HEK293 (cell line): ENCODE data around the gene PCDH1.

Source experiments
- BCL11A ChIP-seq: fragments of 450-650 bp; formaldehyde crosslinking; IDR thresholded peaks from 2 replicates; pipeline ENCODE4 v1.5.1; 2016; ENCODE audit warnings: low read depth, missing biosample characterization, missing genetic modification characterization
- KLF7 ChIP-seq: fragments of 450-650 bp; formaldehyde crosslinking; IDR thresholded peaks from 2 replicates; pipeline ENCODE4 v1.5.1; 2016; ENCODE audit warnings: missing biosample characterization, missing genetic modification characterization, borderline replicate concordance
- KLF9 ChIP-seq: fragments of 450-650 bp; formaldehyde crosslinking; IDR thresholded peaks from 2 replicates; pipeline ENCODE4 v1.5.1; 2016; ENCODE audit warnings: missing biosample characterization, missing genetic modification characterization, low read depth
- MZF1 ChIP-seq: fragments of 450-650 bp; formaldehyde crosslinking; IDR thresholded peaks from 2 replicates; pipeline ENCODE4 v1.5.1; 2017; ENCODE audit warnings: missing biosample characterization, missing genetic modification characterization, borderline replicate concordance
- OVOL3 ChIP-seq: fragments of 450-650 bp; formaldehyde crosslinking; IDR thresholded peaks from 2 replicates; pipeline ENCODE4 v1.5.1; 2016; ENCODE audit warnings: missing biosample characterization, missing genetic modification characterization
- PRDM2 ChIP-seq: fragments of 450-650 bp; formaldehyde crosslinking; IDR thresholded peaks from 2 replicates; pipeline ENCODE4 v1.5.1; 2016; ENCODE audit warnings: missing biosample characterization, missing genetic modification characterization, borderline replicate concordance
- PRDM6 ChIP-seq: fragments of 450-650 bp; formaldehyde crosslinking; IDR thresholded peaks from 2 replicates; pipeline ENCODE4 v1.5.1; 2017; ENCODE audit warnings: missing biosample characterization, missing genetic modification characterization
- SP3 ChIP-seq: fragments of 450-650 bp; formaldehyde crosslinking; IDR thresholded peaks from 2 replicates; pipeline ENCODE4 v1.5.1; 2016; ENCODE audit warnings: missing biosample characterization, missing genetic modification characterization
- TCF7L2 ChIP-seq: IDR thresholded peaks from 2 replicates; pipeline ENCODE4 v1.6.1; 2011; ENCODE audit warnings: low read depth, mild to moderate bottlenecking, inconsistent platforms, low read length, moderate library complexity, borderline replicate concordance
- ZBTB21 ChIP-seq: fragments of 450-650 bp; formaldehyde crosslinking; IDR thresholded peaks from 2 replicates; pipeline ENCODE4 v1.5.1; 2017; ENCODE audit warnings: missing biosample characterization, missing genetic modification characterization
- ZFP69B ChIP-seq: fragments of 450-650 bp; formaldehyde crosslinking; IDR thresholded peaks from 2 replicates; pipeline ENCODE4 v1.5.1; 2016; ENCODE audit warnings: missing biosample characterization, missing genetic modification characterization
- ZNF112 ChIP-seq: fragments of 450-650 bp; formaldehyde crosslinking; IDR thresholded peaks from 2 replicates; pipeline ENCODE4 v1.5.0; 2017; ENCODE audit warnings: missing biosample characterization, missing genetic modification characterization
- ZNF184 ChIP-seq: fragments of 450-650 bp; IDR thresholded peaks from 2 replicates; pipeline ENCODE4 v1.5.1; 2018; ENCODE audit warnings: missing biosample characterization, mild to moderate bottlenecking, missing genetic modification characterization
- ZNF19 ChIP-seq: fragments of 450-650 bp; formaldehyde crosslinking; IDR thresholded peaks from 2 replicates; pipeline ENCODE4; 2016; ENCODE audit warnings: missing biosample characterization, missing genetic modification characterization, low read depth
- ZNF350 ChIP-seq: fragments of 450-650 bp; formaldehyde crosslinking; IDR thresholded peaks from 2 replicates; pipeline ENCODE4 v1.5.0; 2017; ENCODE audit warnings: missing biosample characterization, mild to moderate bottlenecking, missing genetic modification characterization
- ZNF354C ChIP-seq: fragments of 450-650 bp; formaldehyde crosslinking; IDR thresholded peaks from 2 replicates; pipeline ENCODE4 v1.5.1; 2016; ENCODE audit warnings: missing biosample characterization, missing genetic modification characterization, low read depth, borderline replicate concordance
- ZNF398 ChIP-seq: fragments of 450-650 bp; formaldehyde crosslinking; IDR thresholded peaks from 2 replicates; pipeline ENCODE4 v1.5.1; 2017; ENCODE audit warnings: missing biosample characterization, missing genetic modification characterization
- ZNF514 ChIP-seq: fragments of 450-650 bp; formaldehyde crosslinking; IDR thresholded peaks from 2 replicates; pipeline ENCODE4 v1.5.1; 2016; ENCODE audit warnings: missing biosample characterization, missing genetic modification characterization
- ZNF518A ChIP-seq: fragments of 450-650 bp; formaldehyde crosslinking; conservative IDR thresholded peaks from 2 replicates; pipeline ENCODE4 v1.5.1; 2016; ENCODE audit warnings: low read depth, missing biosample characterization, missing genetic modification characterization
- ZNF548 ChIP-seq: fragments of 450-650 bp; formaldehyde crosslinking; IDR thresholded peaks from 2 replicates; pipeline ENCODE4 v1.5.1; 2016; ENCODE audit warnings: missing biosample characterization, missing genetic modification characterization
- ZNF580 ChIP-seq: fragments of 450-650 bp; formaldehyde crosslinking; IDR thresholded peaks from 2 replicates; pipeline ENCODE4 v1.5.1; 2016; ENCODE audit warnings: missing biosample characterization, missing genetic modification characterization
- ZSCAN4 ChIP-seq: fragments of 450-650 bp; formaldehyde crosslinking; IDR thresholded peaks from 2 replicates; pipeline ENCODE4 v1.5.1; 2017; ENCODE audit warnings: missing biosample characterization, missing genetic modification characterization

Gene PCDH1

GRCh38 chr5:141875795-141876627 lies 2.2 kb downstream of the PCDH1 start (continued):
- TF ChIP-seq ZNF518A (no peak), ZNF112 (tag by site-specific recombination) (no peak), ZNF184 (tag by site-specific recombination) (no peak), ZNF514 (no peak), ZNF19 (no peak), ZSCAN4 (tag by site-specific recombination) (0 out of 2 replicates have a peak, but pooled peaks have one; percentile 35), ZNF354C (tag by site-specific recombination) (no peak), KLF9 (tag by site-specific recombination) (peak; percentile 48), OVOL3 (no peak), PRDM6 (no peak), MZF1 (tag by site-specific recombination) (no peak), ZNF350 (tag by site-specific recombination) (no peak), KLF7 (tag by site-specific recombination) (0 out of 2 replicates have a peak, but pooled peaks have one; percentile 49), SP3 (tag by site-specific recombination) (peak; percentile 52; the same call in 1 of the 2 replicates), ZFP69B (no peak), ZNF580 (tag by site-specific recombination) (no peak), ZBTB21 (tag by site-specific recombination) (no peak), BCL11A (tag by site-specific recombination) (0 out of 2 replicates have a peak, but pooled peaks have one; percentile 22), ZNF398 (tag by site-specific recombination) (peak; percentile 96), TCF7L2 (no peak), ZNF548 (tag by site-specific recombination) (no peak), PRDM2 (tag by site-specific recombination) (no peak)
